ENCODE results near the gene GJD2.

GRCh38 chr15:34708422-34708821 lies 46.4 kb downstream of the GJD2 start:
- no peak for TF ChIP-seq TAF1 (IDR thresholded peaks at IDR 0.05; ENCODE audit: borderline replicate concordance, low read depth, low read length)
- TF ChIP-seq USF1 (IDR thresholded peaks at IDR 0.05; ENCODE audit: borderline replicate concordance, low read depth) = no peak
- TF ChIP-seq ZBTB33 (IDR thresholded peaks at IDR 0.05; ENCODE audit: borderline replicate concordance, low read depth) = no peak
- TF ChIP-seq CTCF (IDR thresholded peaks at IDR 0.05) = peak; percentile 90
- no peak for TF ChIP-seq POLR2AphosphoS5 (IDR thresholded peaks at IDR 0.05; ENCODE audit: low read depth, low read length)
- TF ChIP-seq EZH2phosphoT487 (IDR thresholded peaks at IDR 0.05; ENCODE audit: borderline replicate concordance, low read depth) = no peak
- no peak for TF ChIP-seq RCOR1 (IDR thresholded peaks at IDR 0.05; ENCODE audit: low read length)
- TF ChIP-seq, protein P1, sequence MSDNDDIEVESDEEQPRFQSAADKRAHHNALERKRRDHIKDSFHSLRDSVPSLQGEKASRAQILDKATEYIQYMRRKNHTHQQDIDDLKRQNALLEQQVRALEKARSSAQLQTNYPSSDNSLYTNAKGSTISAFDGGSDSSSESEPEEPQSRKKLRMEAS (IDR thresholded peaks at IDR 0.05; ENCODE audit: low read depth) = no peak
- no peak for TF ChIP-seq SIN3A (IDR thresholded peaks at IDR 0.05; ENCODE audit: borderline replicate concordance, low read depth, low read length)
- TF ChIP-seq YY1 (IDR thresholded peaks at IDR 0.05; ENCODE audit: low read depth) = no peak
- TF ChIP-seq JUND (IDR thresholded peaks at IDR 0.05) = no peak
- TF ChIP-seq RXRA (IDR thresholded peaks at IDR 0.05; ENCODE audit: borderline replicate concordance, low read depth) = no peak
- TF ChIP-seq RAD21 (IDR thresholded peaks at IDR 0.05; ENCODE audit: low read length) = peak; percentile 90
- no peak for TF ChIP-seq TCF12 (IDR thresholded peaks at IDR 0.05)
